Dermis lymphatic vessel endothelial cell (primary cell): ENCODE results near the gene ADAMTS13. TPM values are rescaled to one million over a fixed set of nuclear protein-coding genes. Genes with fewer than 3 reads are reported as not detected.

Experiments
- total RNA-seq: library from RNA; depleted of rRNA; stranded (reverse); fragments of >200 nt; gene quantifications from 2 replicates; pipeline ENCODE4 v1.2.1, GENCODE V29; 2014

The ADAMTS13 gene
- 0.52 and 0.65 TPM in 2 replicates for total RNA-seq

GRCh38 chr9:133421615-133422542 lies at the start of gene ADAMTS13:
TSS of gene ADAMTS13 (plus strand) at chr9:133422367. CDS start at chr9:133422444, 77 bp downstream.

GRCh38 chr9:133375724-133376654 lies 46.2 kb upstream of the ADAMTS13 start, which contains the start of the genes STKLD1 and SURF4:
TSS of gene STKLD1 (plus strand) at chr9:133376366. CDS start at chr9:133376474, 108 bp downstream.
TSS of gene SURF4 (minus strand) at chr9:133376060. CDS start at chr9:133375969, 91 bp downstream.

GRCh38 chr9:133417541-133418461 lies 4.4 kb upstream of the ADAMTS13 start, which contains the start of gene REXO4:
TSS of gene REXO4 (minus strand) at chr9:133418010. CDS start at chr9:133417844, 166 bp downstream.

GRCh38 chr9:133459476-133460404 lies 37.6 kb downstream of the ADAMTS13 start, which contains the start of gene CACFD1:
TSS of gene CACFD1 (plus strand) at chr9:133459978. CDS start at chr9:133460067, 89 bp downstream.

DNA sequence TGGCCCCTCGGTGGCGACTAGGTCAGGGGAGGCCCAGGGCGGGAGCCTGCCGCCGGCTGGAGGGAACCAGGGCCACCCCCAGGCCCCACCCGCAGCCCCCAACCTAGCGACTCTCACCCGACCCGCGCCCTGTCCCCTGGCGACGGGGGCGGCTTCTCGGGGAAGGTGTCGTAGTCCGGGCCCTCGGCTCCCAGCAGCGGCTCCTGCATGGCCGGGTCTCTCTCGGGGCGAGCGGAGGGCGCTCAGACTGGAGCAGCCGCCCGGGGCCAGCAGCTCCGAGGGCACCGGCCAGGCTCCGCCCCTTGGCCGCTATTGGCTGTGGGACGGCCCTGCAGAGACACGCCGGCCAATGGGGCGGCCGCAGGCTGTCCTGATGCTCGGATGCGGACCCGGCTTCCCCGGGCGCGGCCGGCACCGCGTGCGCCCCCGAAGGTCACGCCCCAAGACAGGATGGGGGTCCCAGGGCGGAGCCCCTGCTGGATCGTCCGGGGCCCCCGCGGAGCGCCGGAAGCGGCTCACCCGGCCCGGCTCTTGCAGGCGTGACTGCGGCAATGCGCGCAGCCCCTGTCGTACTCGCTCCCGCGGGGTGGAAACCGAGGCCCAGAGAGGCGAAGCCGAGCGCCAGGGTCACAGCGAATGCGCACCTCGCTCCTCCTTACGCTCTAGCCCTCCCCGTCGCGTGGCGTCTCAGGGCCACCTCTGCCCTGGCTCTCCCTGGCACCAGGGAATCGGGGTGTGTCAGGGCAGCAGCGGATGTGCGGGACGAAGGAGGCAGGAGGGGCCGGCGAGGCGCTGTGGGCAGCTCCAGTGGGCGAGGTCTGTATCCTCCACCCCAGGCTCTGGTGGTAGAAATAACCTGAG lies 56.9 kb downstream of the ADAMTS13 start, which contains the start of gene SLC2A6:
Gene SLC2A6 (minus strand): TSS at position 249 of the 861 bp plus-strand sequence. CDS start 40 bp downstream, at position 209.

Other genes starting within 250 kb of the ADAMTS13 start
- not detected in 2 replicates for gene OBP2B, start 213.1 kb upstream of the ADAMTS13 start, total RNA-seq
- gene ABO, start 147.2 kb upstream of the ADAMTS13 start, total RNA-seq: 0.43 TPM in 2 replicates
- gene SURF6, start 86.2 kb upstream of the ADAMTS13 start, total RNA-seq: 8.0 and 10.5 TPM in 2 replicates
- gene MED22, start 74.2 kb upstream of the ADAMTS13 start, total RNA-seq: 12.1 and 12.5 TPM in 2 replicates
- 2,195 and 2,415 TPM in 2 replicates for gene RPL7A, start 74.1 kb upstream of the ADAMTS13 start, total RNA-seq
- gene SURF1, start 65.9 kb upstream of the ADAMTS13 start, total RNA-seq: 21.3 and 31.9 TPM in 2 replicates
- 10.1 and 12.5 TPM in 2 replicates for gene SURF2, start 65.8 kb upstream of the ADAMTS13 start, total RNA-seq
- 283 and 354 TPM in 2 replicates for gene SURF4, start 46.3 kb upstream of the ADAMTS13 start, total RNA-seq
- gene STKLD1, start 46.0 kb upstream of the ADAMTS13 start, total RNA-seq: 0.69 and 0.98 TPM in 2 replicates
- gene REXO4, start 4.4 kb upstream of the ADAMTS13 start, total RNA-seq: 13.1 and 19.5 TPM in 2 replicates
- 10.7 and 11.0 TPM in 2 replicates for gene CACFD1, start 37.6 kb downstream of the ADAMTS13 start, total RNA-seq
- gene SLC2A6, start 56.7 kb downstream of the ADAMTS13 start, total RNA-seq: 8.2 and 13.2 TPM in 2 replicates
- gene MYMK, start 102.6 kb downstream of the ADAMTS13 start, total RNA-seq: not detected in 2 replicates
- gene ADAMTSL2, start 112.3 kb downstream of the ADAMTS13 start, total RNA-seq: 0.09 and 0.11 TPM in 2 replicates
- not detected in 2 replicates for gene FAM163B, start 187.0 kb downstream of the ADAMTS13 start, total RNA-seq
- not detected in 2 replicates for gene DBH, start 214.0 kb downstream of the ADAMTS13 start, total RNA-seq